Stimulated activated CD4-positive, alpha-beta T cell treated with anti-CD3 and anti-CD28 coated beads, Interleukin-4, amount 100 ng/mL, for 4 hours (primary cell): Measurements from ENCODE around the gene TUBB2B.
"Not testable (repeated sequence)": the region's sequence is repeated elsewhere in the genome, so short reads cannot be mapped to it uniquely, and the experiment has no call there.

ENCODE experiments used
- DNase-seq, 2 experiments: peaks; one replicate each; pipeline ENCODE4 v3.0.0-alpha.2; 2020

The TUBB2B gene

DNA sequence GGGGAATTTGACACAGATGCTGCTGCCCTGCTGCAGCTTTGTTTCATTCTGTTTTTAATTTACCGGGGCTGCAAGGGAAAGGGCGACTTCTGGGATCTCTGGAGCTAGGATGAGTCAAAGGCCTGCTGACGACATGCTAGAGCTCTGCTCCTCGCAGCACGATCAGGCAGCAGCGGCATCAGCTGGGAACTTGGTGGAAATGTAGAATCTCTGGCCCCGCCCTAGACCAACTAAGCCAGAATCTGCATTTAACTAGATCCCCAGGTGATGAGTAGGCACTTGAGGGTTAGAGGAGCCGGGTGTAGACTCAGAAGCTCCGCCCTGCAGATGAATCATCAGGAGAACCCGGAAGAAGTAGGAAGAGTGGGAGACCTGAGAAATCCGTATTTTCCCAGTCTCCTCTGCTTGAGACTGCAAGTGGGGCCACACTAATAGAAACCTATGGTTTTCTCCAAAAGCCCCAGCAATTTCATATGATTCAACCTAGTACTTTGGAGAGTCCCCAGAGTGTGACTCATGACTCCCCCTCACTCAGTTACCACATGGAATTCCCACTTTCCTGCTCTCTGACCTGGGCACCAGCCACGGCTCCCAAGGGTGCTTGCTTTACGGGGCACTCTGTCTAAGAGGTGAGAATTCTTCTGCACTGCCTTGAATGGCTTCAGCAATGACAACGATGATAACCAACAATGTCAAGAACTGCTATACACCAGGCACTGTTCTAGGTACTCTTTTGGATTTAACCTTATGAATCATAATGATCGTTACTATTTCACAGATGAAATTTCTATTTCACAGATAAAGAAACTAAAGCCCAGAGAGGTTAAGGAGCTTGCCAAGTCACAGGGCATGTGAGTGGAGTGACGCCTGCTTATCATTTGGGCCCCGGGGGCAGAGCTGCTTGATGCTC, 18.1 kb downstream of the TUBB2B start:
- peak; percentile 46 to 53 for DNase-seq

- no peak for DNase-seq
Measured at GRCh38 chr6:3208775-3209113, 18.7 kb downstream of the TUBB2B start.

DNA sequence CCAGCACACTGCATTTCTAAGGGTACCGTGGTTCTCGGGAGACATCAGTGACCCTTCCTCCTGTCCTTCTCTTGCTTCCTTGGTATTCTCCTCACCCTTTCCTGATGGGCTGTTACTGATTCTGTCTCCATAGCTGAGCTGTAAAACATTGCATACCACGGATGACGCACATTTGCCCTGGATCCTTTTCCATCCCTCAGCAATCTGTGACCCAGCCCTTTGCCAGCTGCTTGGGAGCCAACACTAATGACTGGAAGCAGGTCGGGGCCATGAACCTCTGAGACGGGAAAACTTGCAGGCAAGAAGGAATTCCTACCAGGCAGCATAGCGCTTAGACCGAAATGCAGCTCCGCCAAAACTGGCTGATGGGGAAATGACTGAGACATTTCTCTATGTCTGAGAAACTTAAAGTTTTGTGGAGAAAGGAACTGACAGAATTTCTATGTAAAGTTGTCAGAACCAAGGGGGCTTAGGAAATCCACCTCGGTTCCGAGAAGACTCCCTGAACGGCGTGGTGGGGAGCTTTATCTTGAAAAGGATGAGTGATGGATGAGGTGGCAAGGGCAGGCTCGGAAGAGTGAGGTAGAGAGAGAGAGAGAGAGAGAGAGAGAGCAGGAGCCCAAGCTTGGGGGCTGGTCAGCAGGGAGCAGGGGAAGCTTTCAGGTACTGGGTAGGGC, 19.2 kb downstream of the TUBB2B start:
- DNase-seq = no peak

DNA sequence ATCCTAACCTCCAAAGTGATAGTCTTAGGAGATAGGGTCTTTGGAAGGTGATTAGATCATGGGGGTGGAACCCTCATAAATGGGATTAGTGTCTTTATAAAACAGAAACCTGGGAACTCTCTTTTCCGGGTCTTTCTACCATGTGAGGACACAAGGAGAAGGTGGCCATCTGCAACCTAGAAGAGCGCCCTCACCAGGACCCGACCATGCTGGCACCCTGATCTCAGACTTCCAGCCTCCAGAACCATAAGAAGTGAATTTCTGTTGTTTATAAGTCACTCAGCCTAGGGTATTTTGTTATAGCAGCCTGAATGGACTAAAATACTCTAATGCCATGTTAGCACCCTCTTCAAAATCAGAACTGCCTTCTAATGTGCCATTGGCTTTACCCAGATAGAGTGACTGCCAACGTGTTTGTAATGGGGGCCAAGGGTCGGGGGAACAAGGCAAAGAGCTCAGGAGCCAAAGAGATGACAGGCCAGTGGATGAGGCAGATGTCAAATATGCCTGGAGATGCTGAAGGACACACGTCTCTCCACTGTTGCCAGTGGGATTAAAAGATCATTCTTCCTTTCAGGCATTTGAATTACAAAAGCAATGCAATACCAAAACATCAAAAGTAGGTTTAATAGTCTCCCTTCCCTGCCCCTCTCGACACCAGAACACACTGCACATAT, 21.0 kb downstream of the TUBB2B start:
- no peak for DNase-seq

- no peak for DNase-seq
Measured at GRCh38 chr6:3205913-3206312, 21.5 kb downstream of the TUBB2B start.

DNA sequence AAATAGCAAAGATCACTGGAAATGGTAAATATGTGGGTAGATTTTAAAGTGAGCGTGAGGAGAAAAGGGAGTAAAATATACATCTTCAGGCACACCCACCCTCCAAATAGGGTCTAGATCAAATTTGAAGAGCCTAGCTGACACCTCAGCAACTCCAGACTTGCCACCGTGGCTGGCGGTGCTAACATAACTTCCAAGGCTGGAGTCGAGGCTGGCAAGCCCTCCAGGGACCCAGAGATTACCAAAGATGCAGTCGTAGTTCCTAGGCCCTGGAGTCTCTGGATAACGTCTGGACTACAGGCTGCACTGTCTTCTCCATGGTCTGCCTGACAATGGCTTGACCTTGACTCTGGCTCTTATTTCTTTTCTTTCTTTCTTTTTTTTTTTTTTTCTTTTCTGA, 22.5 kb downstream of the TUBB2B start:
- no peak for DNase-seq

GRCh38 chr6:3202999-3203696, 24.3 kb downstream of the TUBB2B start:
- DNase-seq = no peak

DNA sequence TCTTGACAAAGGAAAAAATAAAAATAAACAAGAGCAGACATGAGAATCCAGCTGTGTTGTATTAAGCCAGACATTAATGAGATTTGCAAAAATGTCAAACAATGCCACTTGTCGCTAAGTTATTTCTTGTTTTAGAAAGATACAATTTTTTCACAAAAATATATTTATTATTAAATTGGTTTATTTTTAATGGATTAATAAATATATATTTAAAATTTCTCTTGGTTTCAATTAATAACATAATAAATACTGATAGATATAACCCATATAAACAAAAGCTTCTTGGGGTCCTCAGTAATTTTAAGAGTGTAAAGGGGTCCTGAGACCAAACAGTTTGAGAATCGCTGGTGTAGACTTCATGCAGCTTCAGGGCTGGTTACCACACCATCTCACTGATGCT, 26.1 kb downstream of the TUBB2B start:
- no peak for DNase-seq

GRCh38 chr6:3200682-3201081, 26.8 kb downstream of the TUBB2B start:
- DNase-seq = no peak

GRCh38 chr6:3199382-3199781, 28.1 kb downstream of the TUBB2B start:
- no peak for DNase-seq

GRCh38 chr6:3197734-3198133, 29.7 kb downstream of the TUBB2B start:
- not testable (repeated sequence) for DNase-seq

- DNase-seq = no peak
Measured at GRCh38 chr6:3196770-3197169, 30.7 kb downstream of the TUBB2B start.

DNA sequence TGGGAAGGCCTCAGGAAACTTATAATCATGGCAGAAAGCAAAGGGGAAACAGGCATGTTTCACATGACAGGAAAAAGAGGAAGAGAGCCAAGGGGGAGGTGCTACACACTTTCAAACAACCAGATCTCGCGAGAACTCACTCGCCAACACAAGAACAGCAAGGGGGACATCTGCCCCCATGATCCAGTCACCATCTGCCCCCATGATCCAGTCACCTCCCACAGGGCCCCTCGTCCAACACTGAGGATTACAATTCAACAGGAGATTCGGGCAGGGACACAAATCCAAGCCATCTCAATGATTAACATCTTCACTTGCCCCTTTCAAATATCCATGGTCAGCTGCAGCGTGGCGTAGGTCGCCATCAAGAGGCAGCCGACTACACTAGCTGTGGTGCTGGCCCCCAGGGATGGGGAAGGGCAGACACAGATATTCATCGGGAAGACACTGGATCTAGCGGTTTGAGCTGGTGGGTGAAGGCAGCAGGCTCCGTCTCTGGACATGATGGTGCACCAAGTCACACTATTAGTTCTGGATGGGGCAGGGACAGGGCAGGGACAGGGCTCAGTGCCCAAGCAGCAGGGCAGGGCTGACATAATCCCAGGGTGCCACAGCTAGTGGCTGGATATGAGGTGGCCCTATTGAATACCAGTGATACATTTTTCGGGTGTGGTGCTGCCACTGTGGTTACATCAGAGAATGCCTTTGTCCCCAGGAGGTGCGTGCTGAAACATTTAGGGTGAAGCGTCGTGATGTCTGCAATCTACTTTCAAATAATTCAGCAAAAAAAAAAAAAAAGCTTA, 31.6 kb downstream of the TUBB2B start:
- no peak for DNase-seq

DNA sequence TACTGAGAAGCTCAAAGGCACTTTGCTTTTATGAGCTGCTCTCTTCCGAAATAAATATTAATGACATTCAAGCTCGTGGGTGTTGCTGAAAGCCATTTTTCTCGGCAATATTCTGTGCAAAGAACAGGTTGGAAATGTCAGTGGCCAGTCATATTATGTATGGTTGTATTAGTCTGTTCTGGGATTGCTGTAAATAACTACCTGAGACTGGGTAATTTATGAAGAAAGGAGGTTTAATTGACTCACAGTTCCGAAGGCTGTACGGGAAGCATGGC, 32.1 kb downstream of the TUBB2B start:
- DNase-seq = no peak

DNA sequence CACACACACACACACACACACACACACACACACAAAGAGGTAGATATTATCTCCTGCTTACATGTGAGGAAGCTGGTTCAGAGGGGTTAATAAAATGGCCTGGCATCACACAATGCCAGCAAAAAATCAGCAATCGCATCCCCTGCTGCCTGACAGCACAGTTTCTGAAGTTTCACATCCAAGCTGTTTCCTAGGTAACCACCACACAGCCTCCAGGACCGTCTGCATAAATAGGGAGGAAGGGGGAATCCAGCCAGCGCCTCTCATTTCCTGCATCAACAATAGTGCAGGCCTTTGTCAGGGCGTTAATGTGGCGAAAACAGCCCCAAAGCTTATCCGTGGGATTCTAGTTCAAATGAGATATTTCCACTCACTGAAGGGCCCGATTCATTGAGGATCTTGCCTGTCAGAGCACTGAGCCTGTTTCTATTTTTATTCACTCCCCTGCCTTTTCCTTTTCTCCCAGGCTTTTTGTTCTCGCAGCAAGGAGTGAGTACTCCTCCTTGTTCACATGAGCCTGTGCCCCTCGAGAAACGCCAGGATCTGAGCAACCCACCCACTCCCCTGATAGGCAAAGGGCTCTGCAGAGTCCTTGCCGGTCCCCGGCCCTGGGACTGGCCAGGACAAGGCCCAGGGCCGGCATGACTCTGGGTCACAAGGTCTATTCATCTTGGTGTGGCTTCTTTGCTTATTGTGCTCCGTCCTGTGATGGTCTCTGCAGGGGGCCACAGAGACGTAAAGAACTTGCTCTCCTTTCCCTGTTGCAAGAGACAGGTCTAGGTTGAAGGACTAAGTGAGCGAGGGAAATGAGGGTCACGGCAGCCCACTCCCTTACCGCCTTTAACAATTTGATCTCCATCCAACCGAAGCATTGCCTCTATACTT, 32.7 kb downstream of the TUBB2B start:
- no peak for DNase-seq

- DNase-seq = no peak
Measured at GRCh38 chr6:3193102-3193849, 34.2 kb downstream of the TUBB2B start.

DNA sequence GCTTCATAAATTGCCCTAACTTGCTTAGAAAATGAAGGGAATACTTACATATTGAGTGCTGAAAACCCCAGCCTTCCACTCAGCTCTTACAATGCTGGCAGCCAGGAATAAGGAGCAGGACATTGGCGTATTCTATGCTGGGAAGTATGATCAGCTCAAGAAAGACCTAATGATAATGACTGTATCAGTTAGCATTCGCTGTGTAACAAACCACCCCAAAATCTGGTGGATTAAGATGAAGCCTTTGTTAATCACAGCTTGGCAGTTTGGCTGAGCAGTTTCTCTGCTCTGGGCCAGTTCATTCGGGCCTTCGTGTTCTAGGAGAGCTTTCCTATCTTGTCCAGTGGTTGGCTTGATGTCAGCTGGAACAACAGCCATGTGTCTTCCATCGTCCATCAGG, 36.7 kb downstream of the TUBB2B start:
- DNase-seq = no peak

- no peak for DNase-seq
Measured at GRCh38 chr6:3190056-3190455, 37.4 kb downstream of the TUBB2B start.

- DNase-seq = not testable (repeated sequence)
Measured at GRCh38 chr6:3189192-3189591, 38.3 kb downstream of the TUBB2B start.

DNA sequence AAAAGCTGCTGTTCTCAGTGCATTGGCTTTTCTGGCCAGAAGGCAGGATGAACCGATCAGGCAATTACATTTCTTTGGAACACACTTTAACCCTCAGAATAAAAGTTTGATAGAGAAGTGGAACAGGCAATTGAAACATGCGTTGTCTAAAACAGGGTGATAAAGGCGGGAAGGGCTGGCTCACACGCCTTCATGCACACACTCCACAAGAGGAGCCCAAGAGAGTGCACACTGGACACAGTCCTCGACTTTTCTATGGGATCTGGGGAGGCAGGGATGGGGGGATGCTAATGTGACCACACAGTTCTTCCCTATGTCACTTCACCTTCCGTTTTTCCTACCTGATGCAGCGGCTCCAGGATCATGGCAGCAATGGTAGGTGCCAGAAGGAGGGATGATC, 39.2 kb downstream of the TUBB2B start:
- DNase-seq = no peak

DNA sequence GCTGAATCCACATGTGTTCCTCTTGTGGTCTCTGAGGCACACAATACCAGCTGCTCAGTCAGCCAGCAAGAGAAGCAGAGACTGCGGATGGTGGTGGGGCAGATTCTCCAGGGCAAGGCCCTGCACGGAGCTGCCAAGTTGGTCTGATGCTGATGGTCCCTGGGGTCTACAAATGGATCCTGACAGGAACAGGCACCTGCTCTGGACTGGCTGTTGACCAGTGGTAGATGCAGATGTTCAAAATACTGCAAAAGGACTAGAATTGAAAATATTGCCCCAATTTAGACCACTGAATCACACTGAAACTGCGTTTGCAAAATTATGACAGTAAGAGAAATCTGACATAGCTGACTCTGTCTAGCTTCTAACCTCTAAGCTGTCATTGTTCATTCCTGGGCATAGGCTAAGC, 40.5 kb downstream of the TUBB2B start:
- no peak for DNase-seq
